Activated CD8-positive, alpha-beta memory T cell treated with anti-CD3 and anti-CD28 coated beads, Interleukin-2, amount 50 U/mL, for 1 hour (primary cell): ENCODE data around the gene PLS1.
"Not testable (repeated sequence)": the region's sequence is repeated elsewhere in the genome, so short reads cannot be mapped to it uniquely, and the experiment has no call there.

Experiments
- DNase-seq: peaks from one replicate; pipeline ENCODE4 v3.0.0-alpha.2; 2020; ENCODE audit errors: extremely low read depth

The PLS1 gene

DNA sequence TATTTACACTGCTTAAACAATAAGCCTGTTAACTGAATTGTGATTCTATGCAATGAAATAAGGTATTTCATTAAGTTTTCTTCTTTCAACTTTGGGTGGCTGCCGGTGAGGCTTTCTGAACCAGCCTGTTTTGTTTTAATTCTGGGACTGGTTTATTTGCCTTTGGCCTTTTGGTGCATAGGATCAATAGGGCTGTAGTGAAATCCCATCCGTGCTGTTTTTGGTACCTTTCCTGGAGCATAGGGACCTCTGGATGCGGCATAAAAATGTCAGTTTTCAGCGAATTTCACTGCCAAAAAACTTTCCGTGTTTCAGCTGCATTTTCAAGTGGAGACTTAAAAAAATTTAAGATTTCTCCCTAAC, 514 bp downstream of the PLS1 start:
- DNase-seq: no peak

DNA sequence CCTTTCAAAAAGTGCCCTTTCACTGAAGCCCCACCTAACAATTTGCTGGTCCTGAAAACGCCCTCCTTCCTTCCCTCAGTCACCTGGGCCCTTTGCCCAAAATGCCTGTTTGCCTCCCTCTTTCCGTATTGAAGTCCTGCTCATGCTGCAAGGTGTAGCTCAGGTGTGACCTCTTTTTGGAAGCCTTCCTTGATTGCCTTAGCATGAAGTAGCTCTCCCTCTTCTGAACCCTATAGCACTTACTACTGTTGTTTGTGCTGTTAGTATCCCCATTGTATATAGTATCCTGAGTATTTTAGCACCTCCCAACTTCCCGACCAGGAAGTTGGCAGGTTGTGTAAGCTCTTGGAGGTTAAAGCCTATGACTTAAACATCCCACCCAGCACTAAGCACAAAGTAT, 1.7 kb downstream of the PLS1 start:
- DNase-seq: no peak

DNA sequence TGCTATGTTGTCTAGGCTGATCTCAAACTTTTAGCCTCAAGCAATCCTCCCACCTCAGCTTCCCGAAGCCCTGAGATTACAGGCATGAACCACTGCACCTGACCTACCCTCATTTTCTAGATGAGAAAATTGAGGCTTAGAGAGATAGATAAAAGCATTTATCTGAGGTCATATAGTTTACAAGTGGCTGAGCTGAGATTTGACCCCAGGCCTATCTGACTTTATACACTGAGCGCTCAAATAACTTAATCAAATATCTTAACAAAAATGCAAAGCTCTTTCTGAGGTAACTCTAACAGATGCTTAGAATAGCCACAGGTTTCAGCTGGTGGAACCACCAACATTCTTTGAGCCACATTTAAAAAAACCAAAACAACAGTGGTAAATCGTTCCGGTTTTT, 5.5 kb downstream of the PLS1 start:
- no peak for DNase-seq

DNA sequence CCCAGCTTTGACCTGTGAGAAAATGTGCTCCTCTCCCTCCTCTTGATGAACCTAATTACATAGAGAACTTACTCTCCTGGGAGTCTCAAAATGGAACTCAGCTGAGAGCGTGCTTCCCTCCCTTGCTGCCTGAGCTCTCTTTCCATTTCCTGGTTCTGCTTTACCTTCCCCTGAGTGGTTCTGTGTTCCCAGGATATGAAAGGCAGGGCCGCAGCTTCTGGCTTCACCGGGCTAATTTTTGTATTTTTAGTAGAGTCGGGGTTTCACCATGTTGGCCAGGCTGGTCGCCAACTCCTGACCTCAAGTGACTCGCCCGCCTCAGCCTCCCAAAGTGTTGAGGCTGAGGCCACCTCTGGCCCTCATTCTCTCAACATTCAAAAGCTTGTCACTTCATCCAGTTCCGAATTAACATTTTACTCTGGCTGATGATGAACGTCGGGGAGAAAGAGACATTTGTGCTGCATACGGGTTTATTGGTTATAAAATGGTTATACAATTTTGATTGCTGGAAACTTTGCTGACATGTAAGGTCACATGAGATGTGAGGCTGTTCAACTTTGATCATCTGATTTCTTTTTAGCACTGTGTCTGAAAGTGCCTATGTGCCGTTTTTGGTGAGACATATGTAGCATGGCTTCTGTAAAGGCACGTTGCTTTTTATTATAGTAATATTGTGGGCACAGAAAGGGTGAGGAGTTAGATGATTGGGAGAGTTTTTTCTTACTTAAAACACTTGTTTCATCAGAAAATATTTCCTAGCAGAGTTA, 6.6 kb downstream of the PLS1 start:
- DNase-seq: no peak

DNA sequence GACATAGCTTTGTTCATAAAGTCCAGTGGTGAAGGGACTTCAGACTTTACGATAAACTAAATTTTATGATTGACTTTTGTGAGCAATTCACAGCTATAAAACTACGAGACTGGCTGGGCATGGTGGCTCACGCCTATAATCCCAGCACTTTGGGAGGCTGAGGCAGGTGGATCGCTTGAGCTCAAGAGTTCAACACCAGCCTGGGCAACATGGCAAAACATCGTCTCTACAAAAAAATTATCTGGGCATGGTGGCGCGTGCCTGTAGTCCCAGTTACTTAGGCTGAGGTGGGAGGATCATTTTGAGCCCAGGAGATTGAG, 7.2 kb downstream of the PLS1 start:
- DNase-seq: not testable (repeated sequence)

DNA sequence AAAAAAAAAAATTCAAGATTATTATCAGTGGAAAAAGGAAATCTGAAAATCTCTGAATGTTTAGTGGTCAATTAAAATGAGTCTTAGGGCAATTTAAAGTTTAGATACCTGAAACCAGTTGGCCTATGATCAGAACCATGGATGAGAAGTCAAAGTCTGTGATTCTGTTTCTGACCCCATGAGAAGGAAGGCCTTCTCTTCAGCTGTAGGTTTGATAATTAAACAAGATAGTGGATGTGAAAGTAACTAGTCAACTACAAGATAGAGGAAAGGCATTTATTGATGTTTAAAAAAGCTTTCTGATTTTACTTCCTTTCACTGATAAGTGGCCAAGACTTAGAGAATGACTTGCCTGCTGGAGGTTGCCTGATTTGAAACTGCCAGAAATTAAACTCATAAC, 8.7 kb downstream of the PLS1 start:
- DNase-seq: no peak

DNA sequence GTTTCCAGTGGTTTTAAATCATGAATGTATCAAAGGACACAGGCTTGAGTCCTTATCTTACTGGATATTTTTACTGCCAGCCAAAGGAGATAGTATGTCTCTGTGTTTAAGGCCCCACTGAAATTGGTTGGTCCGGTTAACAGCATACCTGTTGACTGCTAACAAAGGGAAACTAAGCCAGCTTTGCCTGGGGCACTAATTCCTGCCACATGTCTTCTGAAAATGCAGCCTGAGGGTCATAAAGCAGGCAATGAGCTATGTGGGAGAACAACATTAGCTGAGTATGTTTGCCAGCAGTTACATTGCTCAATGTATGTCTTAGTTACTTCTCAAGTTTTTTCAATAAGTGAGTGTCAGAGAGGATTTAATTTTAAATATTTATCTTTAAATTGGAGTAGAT, 12.4 kb downstream of the PLS1 start:
- no peak for DNase-seq

DNA sequence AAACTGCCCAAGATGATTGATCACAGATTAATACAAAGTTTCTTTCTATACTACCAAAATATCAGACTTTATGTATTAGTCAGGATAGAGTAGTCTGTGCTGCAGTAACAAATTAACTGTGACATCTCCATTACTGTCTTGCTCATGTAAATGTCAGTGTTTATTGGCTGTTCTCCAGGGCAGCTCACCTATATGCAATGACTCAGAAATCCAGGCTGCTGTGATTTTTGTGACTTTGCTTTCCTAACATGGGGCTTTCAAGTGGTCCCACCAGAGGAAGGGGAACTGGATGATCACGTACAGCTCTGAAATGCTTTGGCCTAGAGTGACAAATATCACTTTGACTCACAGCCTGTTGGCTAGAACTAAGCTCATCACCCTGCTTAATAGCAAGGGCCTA, 12.9 kb downstream of the PLS1 start:
- no peak for DNase-seq

DNA sequence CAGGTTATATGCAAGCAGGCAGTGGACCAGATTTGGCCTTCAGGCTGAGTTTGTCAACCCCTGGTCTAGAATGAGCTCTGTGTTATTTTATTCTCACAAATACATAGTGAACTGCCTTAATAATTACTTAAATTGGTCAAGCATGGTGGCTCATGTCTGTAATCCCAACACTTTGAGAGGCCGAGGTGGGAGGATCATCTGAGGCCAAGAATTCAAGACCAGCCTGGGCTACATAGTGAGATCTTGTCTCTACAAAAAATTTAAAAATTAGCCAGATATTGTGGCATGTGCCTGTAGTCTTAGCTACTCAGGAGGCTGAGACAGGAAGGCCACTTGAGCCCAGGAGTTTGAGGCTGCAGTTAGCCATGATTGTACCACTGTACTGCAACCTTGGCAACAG, 15.0 kb downstream of the PLS1 start:
- DNase-seq: no peak

DNA sequence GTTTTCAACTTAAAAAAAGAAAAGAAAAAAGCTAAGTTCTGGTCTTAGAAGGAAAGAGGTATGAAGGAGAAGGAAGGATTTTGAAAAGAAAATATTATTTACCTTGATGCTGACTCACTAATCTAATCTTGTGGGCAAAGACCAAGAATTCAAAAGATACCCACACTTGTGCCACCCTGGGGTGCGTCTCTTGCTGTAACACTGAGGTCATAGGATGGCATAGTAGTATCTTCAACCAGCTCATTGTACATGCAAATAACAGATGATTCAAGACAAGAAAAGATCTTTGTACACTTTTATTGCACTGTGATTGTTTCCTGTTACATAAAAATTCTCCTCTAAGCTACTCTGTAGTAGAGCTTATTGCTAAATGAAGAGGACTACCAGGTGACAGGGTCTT, 17.3 kb downstream of the PLS1 start:
- DNase-seq: no peak

DNA sequence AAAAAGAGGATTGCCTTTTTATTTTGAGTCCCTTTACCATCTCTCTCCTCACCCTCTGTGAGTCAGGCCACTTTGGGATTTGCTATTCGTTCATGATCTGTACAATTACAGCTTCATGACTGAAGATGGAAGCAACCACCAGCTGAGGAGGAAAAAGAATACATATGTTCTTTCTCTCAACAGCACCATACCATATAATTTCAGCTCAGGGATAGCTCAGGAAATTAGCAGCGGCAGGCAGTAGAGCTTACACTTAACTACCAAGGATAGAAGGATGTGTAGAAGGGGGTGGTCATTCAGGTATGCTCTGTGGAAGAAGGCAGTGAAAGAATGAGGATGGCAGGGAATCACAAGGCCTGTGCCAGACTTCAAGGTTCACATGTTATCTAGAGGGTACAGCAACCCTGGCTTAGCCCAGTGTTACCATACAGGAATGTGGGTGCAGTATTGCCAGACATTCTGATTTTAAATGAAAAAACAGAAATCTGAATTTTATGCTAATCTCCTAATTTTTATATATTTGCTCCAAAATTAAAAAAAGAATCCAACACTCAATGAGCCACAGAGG, 17.9 kb downstream of the PLS1 start:
- no peak for DNase-seq

DNA sequence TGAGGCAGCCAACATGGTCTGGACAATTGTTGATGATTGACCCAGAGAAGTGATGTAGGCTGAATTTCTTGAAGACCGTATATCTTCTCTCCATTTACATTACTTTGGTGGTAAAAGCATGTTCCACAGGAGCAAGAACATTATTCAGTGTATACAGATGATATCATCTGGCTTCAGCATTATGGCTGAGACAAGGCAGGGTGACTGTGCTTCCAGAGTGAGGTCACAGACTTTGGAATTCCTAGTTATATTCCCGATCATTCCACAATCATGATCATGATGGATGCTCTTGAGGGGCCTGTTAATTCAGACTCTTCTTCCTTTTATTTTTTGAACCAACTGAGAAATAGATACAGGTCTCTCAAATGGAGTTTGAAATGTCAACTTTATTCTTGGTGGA, 19.0 kb downstream of the PLS1 start:
- no peak for DNase-seq

DNA sequence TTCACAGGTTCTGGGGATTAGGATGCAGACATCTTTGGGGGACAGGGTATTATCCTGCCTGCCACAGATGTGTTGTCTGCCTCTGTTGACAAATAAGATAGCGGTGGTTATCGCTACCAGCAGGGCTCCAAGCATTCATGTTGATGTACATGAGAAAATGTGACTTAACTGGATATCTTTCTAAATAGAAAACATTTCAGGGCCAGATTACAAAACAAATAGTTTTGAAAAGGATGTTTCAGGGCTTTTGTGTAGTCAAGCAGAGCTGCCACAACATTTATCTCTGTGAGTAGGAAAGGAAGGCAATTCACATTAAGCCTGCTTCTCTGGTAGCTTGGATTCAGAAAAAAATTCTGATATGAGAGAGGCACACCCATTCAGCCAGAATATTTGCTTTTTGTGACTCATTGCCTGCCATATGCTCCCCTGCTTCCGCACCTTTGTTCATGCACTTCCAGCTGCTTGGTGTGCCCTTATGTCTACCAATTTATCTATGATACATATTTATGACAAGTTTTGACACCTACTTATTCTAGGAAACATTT, 22.8 kb downstream of the PLS1 start:
- DNase-seq: no peak

DNA sequence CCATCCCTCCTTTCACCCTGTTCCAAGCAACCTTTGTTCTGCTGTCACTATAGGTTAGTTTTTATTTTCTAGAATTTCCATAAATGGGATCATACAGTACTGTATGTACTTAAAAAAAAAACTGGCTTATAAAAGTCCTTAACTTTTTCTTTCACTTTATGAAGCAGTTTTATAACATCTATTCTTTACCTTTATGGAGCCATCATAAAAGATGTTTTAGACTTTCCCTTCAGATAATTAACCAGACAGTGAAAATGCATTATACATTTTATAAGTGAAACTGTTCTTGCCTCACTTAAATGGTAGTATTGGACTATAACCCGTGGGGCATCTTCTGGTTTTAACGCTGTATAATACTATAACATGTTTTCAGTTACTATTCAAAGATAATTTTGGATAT, 26.2 kb downstream of the PLS1 start:
- DNase-seq: no peak

DNA sequence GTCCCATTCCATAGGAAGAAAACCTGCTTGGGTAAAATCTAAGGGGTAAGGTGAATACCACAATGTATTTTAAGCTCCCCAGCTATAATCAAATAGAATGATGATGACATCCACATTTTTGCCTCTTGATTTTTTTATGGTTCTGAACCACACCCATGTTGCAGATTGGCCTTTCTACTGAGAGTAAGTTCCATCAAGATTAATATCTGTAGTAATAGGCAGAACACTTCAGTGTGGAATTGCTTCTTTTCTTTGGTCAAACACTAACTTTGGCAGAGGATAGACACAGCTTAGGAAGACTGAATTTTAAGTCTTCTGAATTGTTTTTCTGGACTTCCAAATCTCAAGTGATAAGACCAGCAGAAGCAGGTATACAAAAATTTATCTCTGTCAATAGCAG, 27.0 kb downstream of the PLS1 start:
- no peak for DNase-seq

DNA sequence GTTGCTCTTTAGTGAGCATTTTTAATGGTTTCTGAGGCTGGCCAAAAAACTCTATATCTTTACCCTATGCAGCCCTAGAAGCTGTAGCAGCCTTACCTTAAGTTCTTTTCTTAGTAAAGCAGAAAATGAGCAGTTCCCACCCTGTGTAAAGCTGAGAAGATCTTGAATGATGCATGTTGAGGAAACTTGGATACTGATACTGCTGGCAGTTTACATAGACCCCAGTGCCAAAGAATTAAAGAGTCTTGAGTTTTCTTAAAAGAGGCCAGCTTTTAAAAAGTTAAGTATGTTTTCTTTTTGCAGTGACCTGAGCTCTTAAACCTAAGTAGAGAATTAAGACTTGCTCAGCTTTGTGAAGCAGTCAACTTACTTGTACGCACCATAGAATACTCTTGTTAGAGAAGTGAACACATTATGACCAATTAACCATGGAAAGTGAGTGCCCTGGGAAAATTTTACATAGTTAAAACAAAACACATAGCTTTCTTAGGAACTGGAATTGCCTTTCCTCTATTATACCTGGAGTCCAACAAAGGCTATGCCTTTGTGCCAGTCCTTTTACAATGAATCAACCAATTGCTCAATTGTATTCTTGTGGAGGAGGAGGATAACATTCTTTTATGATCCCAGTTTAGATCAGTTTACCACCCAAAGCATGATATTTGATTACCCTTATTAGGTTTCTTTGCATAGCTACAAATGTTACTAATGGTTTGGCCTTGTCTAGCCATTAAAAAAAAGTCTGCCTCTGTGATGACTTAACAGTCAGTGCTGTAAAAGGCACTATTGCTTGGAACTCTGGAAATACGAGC, 28.4 kb downstream of the PLS1 start:
- DNase-seq: no peak

DNA sequence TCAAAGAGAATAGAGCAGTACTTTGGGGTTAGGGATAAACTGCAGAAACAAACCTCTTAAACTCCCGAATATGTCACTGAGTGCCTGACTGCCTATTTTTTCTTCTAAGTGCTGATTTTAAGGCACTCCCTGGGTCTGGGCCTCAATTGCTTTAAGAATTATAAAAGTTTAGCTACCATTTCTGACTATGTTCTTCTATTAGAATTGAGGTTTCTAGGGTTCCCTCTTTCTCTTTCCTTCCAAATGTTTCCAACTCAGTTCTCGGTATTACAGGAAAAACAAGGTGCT, 28.9 kb downstream of the PLS1 start:
- DNase-seq: no peak

DNA sequence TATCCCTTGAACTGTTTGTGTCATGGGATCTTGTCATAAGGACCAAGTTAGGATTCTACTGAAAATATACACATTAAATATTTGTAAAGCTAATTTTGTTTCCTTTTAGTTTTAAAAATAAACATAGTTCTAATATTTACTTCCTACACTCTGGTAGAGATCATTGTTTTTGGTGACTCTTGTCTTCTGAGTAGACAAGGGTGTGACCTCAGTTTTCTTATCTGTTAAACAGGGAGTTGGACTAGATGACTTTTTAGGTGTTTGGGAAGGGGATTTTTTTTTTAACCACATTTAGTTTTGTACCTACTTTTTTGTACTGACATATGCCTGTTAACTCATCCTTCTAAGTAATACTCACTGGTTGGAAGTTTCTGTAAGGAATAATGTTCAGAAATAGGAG, 30.8 kb downstream of the PLS1 start:
- DNase-seq: no peak

DNA sequence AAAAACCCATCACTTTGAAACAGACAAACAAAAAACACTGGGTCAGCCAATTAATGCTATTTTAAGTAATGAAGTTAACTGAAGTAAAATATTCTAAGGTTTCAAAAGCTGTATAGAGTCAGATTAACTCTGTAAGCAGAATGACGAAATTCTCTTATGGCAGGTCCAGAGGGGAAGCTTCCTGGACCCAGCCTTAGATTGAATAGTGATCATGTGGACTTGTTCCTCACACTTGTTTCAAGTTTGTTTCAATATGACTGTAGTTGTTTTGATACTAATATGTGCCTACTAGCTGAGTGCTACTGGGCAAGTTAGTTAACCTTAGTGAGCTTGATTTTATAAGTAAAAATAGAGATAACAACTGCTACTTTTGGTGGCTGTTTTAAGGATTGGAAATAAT, 32.6 kb downstream of the PLS1 start:
- no peak for DNase-seq

DNA sequence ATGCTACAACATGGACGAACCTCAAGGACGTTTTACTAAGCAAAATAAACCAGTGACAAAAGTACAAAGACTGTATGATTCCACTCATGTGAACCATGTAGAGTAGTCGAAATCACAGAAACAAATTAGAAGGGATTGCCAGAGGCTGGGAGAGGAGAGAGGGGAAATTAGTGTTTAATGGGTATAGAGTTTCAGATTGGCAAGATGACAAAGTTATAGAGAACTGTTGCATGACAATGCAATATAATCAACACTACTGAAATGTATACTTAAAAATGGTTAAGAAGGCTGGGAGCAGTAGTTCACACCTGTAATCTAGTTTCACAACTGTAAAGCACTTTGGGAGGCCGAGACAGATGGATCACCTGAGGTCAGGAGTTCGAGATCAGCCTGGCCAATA, 36.9 kb downstream of the PLS1 start:
- no peak for DNase-seq

DNA sequence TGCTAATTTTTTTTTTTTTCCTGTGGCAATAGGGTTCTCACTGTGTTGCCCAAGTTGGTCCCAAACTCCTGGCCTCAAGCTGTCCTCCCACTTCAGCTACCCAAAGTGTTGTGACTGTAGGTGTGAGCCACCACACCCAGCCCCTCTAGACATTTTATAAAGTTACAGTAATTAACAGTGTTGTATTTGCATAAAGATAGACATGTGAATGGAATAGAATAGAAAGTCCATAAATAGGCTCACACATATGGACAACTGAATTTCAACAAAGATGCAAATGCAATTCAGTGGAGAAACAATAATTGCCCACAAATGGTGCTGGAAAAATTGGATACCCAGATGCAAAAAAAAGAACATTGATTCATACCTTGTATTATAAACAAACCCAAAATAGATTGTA, 39.9 kb downstream of the PLS1 start:
- DNase-seq: no peak

DNA sequence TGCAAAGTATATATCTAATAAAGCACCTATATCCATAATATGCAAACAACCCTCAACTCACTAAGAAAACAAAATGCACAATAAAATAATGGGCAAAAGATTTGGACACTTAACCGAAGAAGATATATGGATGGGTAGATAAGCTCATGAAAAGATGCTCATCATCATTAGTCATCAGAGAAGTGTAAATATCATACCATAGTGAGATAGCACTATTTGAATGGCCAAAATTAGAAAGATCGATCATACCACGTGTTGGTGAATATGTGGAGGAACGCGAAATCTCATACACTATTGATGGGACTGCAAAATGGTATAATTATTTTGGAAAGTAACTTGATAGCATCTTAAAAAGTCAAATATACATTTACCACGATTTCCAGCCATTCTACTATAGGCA, 40.5 kb downstream of the PLS1 start:
- DNase-seq: no peak

DNA sequence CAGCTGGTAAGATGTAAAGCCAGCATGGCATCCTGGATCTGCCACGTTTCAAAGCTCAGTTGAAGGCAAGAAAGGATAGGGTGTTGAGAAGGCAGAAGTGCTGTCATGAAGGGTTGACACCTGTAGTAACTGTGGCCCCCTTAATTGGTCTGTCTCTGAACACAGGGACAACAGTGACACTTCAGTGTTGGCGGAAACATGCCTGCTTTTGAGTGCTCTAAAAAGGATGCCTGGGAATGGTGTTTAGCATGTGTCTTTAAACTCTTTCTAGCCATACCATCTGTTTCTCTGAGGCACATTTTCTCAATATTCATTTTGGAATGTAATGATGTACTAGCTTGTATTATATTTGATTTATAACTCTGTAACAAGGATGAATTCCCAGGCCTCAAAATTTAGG, 42.1 kb downstream of the PLS1 start:
- DNase-seq: no peak
